GM10248 (cell line): ENCODE data around the gene PTPRN2.
"Not testable (repeated sequence)": the region's sequence is repeated elsewhere in the genome, so short reads cannot be mapped to it uniquely, and the experiment has no call there.

Experiments
- CTCF ChIA-PET: fragments of 300-600 bp; sonication (Branson Sonifier 250); formaldehyde crosslinking; extraction: SDS; loops from one replicate; lab custom pipeline; 2021; ENCODE audit warnings: antibody characterized with exemption; lab: Yijun Ruan, JAX
- POLR2A ChIA-PET: fragments of 350-650 bp; sonication (Branson Sonifier 250); formaldehyde crosslinking; extraction: SDS; loops from one replicate; lab custom pipeline; 2020; ENCODE audit warnings: antibody characterized with exemption; lab: Yijun Ruan, JAX
- DNase-seq: peaks from one replicate; pipeline ENCODE4 v3.0.0; 2012; ENCODE audit errors: extremely low spot score
- TF ChIP-seq, protein P1 (sequence below): IDR thresholded peaks from 2 replicates; pipeline ENCODE4 v1.5.1; 2012; ENCODE audit warnings: mild to moderate bottlenecking, low read depth; ENCODE audit errors: extremely low read depth, missing control alignments, control extremely low read depth

Gene PTPRN2

DNA sequence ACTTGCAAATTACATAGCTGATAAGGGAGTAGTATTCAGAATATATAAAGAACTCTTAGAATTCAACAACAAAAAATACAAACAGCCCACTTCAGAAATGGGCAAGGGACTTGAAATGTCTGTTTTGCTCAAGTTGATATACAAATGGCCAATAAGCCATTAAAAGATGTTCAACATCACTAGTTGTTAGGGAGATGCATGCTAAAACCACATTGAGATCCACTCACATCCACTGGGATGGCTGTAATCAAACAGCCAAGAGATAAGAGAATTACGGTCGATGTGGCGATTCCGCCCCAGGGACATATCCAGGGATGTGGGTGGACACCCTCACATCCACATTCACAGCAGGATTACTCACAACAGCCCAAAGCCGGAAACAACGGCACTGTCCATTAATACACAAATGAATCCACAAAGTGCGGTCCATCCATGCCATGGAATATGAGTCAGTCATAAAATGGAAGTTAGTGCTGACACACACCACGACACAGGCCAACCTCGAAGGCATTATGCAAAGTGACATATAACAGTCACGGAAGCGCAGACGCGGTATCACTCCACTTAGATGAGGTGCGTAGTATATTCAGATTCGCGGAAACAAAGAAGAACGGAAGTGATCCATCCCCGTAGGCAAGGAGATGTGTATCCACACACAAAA is 1023.0 kb downstream of the PTPRN2 start:
- TF ChIP-seq, protein P1, sequence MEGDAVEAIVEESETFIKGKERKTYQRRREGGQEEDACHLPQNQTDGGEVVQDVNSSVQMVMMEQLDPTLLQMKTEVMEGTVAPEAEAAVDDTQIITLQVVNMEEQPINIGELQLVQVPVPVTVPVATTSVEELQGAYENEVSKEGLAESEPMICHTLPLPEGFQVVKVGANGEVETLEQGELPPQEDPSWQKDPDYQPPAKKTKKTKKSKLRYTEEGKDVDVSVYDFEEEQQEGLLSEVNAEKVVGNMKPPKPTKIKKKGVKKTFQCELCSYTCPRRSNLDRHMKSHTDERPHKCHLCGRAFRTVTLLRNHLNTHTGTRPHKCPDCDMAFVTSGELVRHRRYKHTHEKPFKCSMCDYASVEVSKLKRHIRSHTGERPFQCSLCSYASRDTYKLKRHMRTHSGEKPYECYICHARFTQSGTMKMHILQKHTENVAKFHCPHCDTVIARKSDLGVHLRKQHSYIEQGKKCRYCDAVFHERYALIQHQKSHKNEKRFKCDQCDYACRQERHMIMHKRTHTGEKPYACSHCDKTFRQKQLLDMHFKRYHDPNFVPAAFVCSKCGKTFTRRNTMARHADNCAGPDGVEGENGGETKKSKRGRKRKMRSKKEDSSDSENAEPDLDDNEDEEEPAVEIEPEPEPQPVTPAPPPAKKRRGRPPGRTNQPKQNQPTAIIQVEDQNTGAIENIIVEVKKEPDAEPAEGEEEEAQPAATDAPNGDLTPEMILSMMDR: no peak
- CTCF ChIA-PET: no interaction called here
- DNase-seq: no peak
- POLR2A ChIA-PET: no interaction called here

DNA sequence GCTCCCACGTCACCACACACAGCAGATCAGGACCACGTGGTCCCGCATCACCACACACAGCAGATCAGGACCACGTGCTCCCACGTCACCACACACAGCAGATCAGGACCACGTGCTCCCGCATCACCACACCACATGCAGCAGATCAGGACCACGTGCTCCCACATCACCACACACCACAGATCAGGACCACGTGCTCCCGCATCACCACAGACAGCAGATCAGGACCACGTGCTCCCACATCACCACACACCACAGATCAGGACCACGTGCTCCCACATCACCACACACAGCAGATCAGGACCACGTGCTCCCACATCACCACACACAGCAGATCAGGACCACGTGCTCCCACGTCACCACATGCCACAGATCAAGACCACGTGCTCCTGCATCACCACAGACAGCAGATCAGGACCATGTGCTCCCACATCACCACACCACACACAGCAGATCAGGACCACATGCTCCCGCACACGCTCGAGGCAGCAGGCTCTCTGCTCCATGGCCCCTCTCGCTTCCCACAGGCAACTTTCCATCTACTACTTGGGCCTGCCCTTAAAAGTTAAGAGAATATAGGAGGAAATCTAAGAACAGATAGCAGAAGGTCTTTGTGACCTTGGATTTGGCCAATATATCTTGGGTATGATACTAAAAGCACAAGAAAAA is 1024.0 kb downstream of the PTPRN2 start:
- POLR2A ChIA-PET, DNase-seq, CTCF ChIA-PET: not testable (repeated sequence)

DNA sequence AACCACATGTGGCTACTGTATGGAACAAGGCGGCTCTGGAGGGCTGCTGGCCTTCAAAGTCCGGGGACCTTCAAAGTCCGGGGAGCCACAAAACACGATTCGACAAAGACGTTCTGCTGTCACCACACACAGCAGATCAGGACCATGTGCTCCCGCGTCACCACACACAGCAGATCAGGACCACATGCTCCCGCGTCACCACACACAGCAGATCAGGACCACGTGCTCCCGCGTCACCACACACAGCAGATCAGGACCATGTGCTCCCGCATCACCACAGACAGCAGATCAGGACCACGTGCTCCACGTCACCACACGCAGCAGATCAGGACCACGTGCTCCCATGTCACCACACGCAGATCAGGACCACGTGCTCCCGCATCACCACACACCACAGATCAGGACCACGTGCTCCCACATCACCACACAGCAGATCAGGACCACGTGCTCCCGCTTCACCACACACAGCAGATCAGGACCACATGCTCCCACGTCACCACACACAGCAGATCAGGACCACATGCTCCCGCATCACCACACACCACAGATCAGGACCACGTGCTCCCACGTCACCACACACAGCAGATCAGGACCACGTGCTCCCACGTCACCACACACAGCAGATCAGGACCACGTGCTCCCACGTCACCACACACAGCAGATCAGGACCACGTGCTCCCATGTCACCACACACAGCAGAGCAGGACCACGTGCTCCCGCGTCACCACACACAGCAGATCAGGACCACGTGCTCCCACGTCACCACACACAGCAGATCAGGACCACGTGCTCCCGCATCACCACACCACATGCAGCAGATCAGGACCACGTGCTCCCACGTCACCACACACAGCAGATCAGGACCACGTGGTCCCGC is 1024.9 kb downstream of the PTPRN2 start:
- DNase-seq, CTCF ChIA-PET, POLR2A ChIA-PET: not testable (repeated sequence)

DNA sequence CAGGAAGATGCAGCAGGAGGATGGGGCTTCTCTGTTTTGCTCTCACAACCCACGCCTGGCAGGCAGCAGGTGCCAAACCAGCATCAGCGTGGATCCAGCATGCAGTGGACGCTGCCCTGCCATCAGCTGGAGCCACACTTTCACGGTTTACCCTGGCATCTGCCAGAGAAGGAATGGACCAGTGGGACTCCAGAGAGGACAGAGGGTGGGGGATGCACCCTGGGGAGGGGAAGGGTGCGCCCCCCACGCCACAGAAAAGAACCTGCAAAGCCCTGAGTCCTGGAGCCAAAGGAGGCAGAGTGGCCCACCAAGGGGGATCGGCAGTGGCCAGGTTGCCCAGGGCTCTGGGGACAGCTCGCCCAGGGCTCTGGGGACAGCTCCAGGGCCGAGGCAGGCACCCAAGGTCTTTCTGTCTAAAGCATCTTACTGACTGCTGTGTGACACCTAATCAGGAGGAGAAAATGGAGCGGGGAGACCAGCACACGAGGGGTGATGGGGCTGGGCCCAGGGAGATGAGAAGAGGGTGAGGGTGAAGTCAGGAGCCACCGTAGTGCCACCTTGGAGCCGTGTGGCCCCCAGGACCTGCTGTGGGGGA is 1025.7 kb downstream of the PTPRN2 start:
- no peak for DNase-seq
- ChIA-PET CTCF (no interaction called here), POLR2A (no interaction called here)
- TF ChIP-seq, protein P1: no peak

DNA sequence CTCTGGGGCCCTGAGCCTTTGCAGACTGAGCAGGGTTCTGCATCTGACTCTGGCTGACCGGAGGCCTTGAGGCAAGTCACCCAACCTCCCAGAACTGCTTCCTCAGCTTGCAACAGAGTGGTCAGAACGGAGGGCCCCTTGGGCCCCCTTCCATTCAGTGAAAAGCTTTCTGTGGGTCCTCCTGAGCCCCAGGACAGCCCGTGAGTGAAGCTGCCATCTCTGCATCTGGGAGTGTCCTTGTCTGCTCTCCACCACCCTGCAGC is 1026.2 kb downstream of the PTPRN2 start:
- DNase-seq: no peak
- TF ChIP-seq, protein P1: no peak
- POLR2A ChIA-PET: no interaction called here
- CTCF ChIA-PET: no interaction called here

DNA sequence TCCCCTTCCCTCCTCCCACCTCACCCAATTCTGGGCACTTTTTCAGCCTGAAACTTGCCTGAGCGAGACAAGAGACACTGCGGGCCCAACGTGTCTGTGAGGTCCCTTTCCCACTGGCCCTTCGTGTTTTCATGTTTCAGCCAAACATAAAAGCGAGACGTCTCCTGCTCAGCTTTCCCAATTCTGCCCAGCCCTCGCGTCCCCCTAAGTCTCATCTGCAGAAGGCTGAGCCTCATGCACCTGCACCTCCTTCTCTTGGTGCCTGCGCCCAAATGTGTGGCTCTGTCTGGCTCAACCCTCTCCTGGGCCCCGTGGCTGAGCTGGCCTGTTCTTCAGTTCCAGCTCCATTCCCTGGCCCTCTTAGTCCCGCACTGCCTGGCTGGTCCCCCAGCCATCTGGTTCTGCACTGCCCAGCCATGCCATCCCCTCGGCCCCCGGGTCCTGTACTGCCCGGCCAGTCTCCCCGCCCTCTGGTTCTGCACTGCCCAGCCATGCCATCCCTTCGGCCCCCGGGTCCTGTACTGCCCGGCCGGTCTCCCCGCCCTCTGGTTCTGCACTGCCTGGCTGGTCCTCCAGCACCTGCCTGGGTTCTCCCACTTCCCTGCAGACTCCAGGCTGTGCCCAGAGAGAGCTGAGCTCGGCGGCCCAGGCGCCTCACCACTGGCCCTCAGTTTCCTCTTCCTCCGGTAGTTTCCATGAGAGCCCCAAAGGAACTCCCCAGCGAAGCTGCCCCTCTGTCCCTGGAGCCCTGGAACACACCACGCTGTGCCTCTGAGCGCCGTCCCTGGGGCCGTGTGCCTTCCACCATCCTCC is 1026.7 kb downstream of the PTPRN2 start:
- TF ChIP-seq, protein P1: no peak
- CTCF ChIA-PET: no interaction called here
- DNase-seq: no peak
- POLR2A ChIA-PET: no interaction called here

DNA sequence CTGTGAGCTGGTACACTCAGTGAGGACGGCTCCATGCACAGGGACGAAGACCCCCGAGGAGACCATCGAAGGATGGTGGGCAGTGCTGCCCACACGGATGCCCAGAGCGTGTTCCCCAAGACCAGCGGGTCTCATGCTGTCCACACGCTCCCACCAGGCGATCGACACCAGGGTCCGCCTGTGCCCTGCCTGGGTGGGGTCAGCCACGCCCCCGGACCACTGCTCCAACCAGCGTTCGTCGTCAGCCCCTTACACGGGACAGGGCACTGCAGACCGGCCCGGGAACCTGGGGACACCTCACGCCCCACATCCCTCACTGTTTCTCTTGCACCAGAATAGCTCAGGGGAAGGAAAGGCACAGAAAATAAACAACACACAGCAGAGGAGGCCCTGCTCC is 1027.4 kb downstream of the PTPRN2 start:
- no peak for DNase-seq
- TF ChIP-seq, protein P1: no peak
- POLR2A ChIA-PET: no interaction called here
- CTCF ChIA-PET: no interaction called here
